ENCODE measurements around the gene KAT2B. TPM values are rescaled to one million over a fixed set of nuclear protein-coding genes. Genes with fewer than 3 reads are reported as not detected.

The KAT2B gene
- total RNA-seq, 1 experiment from 2014 or later, result 3.2 TPM

DNA sequence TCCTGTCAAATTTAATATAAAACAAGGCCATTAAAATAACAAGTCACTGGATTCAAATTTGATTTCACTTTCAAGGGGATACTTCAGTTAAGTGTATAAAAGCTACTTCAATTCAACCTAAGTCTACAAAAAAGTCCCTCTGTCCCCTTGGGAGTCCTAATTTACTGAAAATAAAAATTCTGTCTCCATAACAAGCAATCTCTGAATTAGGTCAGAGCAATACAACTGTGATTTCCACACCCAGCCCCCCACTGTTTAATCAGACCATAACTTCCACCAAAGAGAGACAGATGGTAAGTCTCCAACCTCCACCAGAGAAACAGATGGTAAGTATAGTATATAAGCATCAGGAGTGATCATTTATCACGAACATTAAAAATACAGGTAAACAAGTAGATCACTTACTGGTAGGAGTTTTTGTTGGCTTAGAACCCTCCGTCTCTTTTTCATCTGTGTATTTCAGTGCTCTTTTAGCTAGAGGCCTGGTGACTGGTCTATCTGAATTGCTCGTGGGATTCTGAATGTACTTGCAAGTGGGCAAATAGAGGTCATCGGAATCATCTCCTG lies 133.7 kb downstream of the KAT2B start:
- no peak overlapping the region for H3K27ac ChIP-seq
- H3K4me2 ChIP-seq, result no peak overlapping the region
- H3K36me3 ChIP-seq (ENCODE audit: low read depth), result peaks cover 3% of the 10 kb centered on the region; the same call in 1 of the 2 replicates
- no peaks in the 10 kb centered on the region for H3K4me1 ChIP-seq (replicated peaks; ENCODE audit: insufficient read depth)
- intact Hi-C loops (cut with micrococcal nuclease; ENCODE audit: unreplicated experiment), result no loop called here
- no peaks in the 10 kb centered on the region for H4K20me1 ChIP-seq (ENCODE audit: insufficient read depth)
- TF ChIP-seq EZH2 (IDR thresholded peaks at IDR 0.05; ENCODE audit: low read depth), result no peak
- TF ChIP-seq, protein P1, sequence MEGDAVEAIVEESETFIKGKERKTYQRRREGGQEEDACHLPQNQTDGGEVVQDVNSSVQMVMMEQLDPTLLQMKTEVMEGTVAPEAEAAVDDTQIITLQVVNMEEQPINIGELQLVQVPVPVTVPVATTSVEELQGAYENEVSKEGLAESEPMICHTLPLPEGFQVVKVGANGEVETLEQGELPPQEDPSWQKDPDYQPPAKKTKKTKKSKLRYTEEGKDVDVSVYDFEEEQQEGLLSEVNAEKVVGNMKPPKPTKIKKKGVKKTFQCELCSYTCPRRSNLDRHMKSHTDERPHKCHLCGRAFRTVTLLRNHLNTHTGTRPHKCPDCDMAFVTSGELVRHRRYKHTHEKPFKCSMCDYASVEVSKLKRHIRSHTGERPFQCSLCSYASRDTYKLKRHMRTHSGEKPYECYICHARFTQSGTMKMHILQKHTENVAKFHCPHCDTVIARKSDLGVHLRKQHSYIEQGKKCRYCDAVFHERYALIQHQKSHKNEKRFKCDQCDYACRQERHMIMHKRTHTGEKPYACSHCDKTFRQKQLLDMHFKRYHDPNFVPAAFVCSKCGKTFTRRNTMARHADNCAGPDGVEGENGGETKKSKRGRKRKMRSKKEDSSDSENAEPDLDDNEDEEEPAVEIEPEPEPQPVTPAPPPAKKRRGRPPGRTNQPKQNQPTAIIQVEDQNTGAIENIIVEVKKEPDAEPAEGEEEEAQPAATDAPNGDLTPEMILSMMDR (conservative IDR thresholded peaks at IDR 0.05), result no peak
- POLR2A ChIA-PET (ENCODE audit: unreplicated experiment), result no interaction called here
- no peaks in the 10 kb centered on the region for H3K79me2 ChIP-seq (ENCODE audit: low read depth)
- CTCF ChIA-PET, result no interaction called here
- no peaks in the 10 kb centered on the region for H3K9me2 ChIP-seq (ENCODE audit: insufficient read depth)
- BruUV-seq (replicated peaks), result no TSS peak
- no peak overlapping the region for H3K4me3 ChIP-seq
- DNase-seq, result no peak
- H2AFZ ChIP-seq, result no peak overlapping the region
- no peaks in the 10 kb centered on the region for H3K27me3 ChIP-seq (ENCODE audit: insufficient read depth, low read depth)
- H3F3A ChIP-seq (ENCODE audit: insufficient read depth, low read depth), result no peaks in the 10 kb centered on the region
- no peaks in the 10 kb centered on the region for H3K9me3 ChIP-seq (ENCODE audit: insufficient read depth, low read depth)

DNA sequence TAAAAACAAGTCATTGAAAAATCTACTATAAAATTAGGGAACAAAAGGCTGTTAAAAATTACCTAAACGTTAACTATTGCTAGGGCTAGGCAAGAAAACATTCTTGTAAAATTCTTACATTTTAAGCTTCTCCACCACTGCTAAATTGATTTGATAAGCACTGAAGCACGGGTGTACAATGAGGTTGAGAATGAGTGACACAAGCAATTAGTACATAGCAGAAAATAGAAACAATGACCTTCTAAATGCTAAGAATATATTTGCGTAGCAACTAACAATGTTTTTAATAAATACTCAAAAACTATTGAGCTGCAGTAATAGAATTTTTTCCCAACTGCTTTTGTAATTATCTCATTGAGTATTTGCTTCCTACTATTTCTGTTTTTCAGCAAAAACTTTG lies 141.0 kb downstream of the KAT2B start:
- H3K4me3 ChIP-seq, result no peak overlapping the region
- no TSS peak for BruUV-seq (replicated peaks)
- no peak for DNase-seq
- H2AFZ ChIP-seq, result no peak overlapping the region
- H3K9me2 ChIP-seq (ENCODE audit: insufficient read depth), result no peaks in the 10 kb centered on the region
- POLR2A ChIA-PET (ENCODE audit: unreplicated experiment), result interaction anchor here (0.5 kb wide), 1 partner anchor 31 kb away, joined by 10 read pairs; no protein-coding TSS in a partner anchor
- peaks cover 29% of the 10 kb centered on the region for H3K79me2 ChIP-seq (ENCODE audit: low read depth)
- no peaks in the 10 kb centered on the region for H3K9me3 ChIP-seq (ENCODE audit: insufficient read depth, low read depth)
- intact Hi-C loops (cut with micrococcal nuclease; ENCODE audit: unreplicated experiment), result loop anchor here (10.0 kb wide), 1 partner anchor 236 kb away; the partner anchor contains the start of gene RAB5A
- H3F3A ChIP-seq (ENCODE audit: insufficient read depth, low read depth), result no peaks in the 10 kb centered on the region; the same call in 1 of the 2 replicates
- TF ChIP-seq, protein P1 (conservative IDR thresholded peaks at IDR 0.05), result no peak
- TF ChIP-seq EZH2 (IDR thresholded peaks at IDR 0.05; ENCODE audit: low read depth), result no peak
- peaks cover 14% of the 10 kb centered on the region for H3K4me1 ChIP-seq (replicated peaks; ENCODE audit: insufficient read depth)
- no peak overlapping the region for H3K4me2 ChIP-seq
- CTCF ChIA-PET, result no interaction called here
- H4K20me1 ChIP-seq (ENCODE audit: insufficient read depth), result no peaks in the 10 kb centered on the region
- no peaks in the 10 kb centered on the region; the same call in 1 of the 2 replicates for H3K36me3 ChIP-seq (ENCODE audit: low read depth)
- no peak overlapping the region for H3K27ac ChIP-seq
- H3K27me3 ChIP-seq (ENCODE audit: insufficient read depth, low read depth), result no peaks in the 10 kb centered on the region

DNA sequence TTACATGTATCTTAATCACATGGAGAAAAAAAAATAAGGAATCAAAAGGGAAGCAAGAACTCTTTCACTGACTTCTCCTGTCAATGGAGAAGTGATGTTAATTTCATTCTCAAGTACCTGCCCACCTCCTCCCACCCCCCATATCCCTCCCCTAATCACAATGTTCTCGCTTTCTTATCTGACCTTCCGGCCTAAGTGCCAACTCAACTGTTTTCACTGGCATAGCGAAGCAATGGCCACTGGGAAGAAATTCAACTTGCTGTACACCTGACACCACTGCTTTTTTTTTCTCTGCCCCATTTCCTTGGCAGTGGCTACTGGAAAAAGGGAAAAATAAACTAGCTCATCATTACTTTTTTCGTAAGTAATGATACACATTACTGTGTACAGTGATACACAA lies 142.0 kb downstream of the KAT2B start:
- TF ChIP-seq EZH2 (IDR thresholded peaks at IDR 0.05; ENCODE audit: low read depth), result no peak
- TF ChIP-seq, protein P1 (conservative IDR thresholded peaks at IDR 0.05), result no peak
- H3K9me3 ChIP-seq (ENCODE audit: insufficient read depth, low read depth), result no peaks in the 10 kb centered on the region
- H3K4me2 ChIP-seq, result no peak overlapping the region
- no peaks in the 10 kb centered on the region; the same call in 1 of the 2 replicates for H3K36me3 ChIP-seq (ENCODE audit: low read depth)
- ChIA-PET POLR2A (ENCODE audit: unreplicated experiment) (no interaction called here), CTCF (no interaction called here)
- no peak overlapping the region for H3K27ac ChIP-seq
- intact Hi-C loops (cut with micrococcal nuclease; ENCODE audit: unreplicated experiment), result loop anchor here (10.0 kb wide), 1 partner anchor 237 kb away; the partner anchor contains the start of gene RAB5A
- no peak overlapping the region for H2AFZ ChIP-seq
- no TSS peak for BruUV-seq (replicated peaks)
- no peaks in the 10 kb centered on the region for H4K20me1 ChIP-seq (ENCODE audit: insufficient read depth)
- H3K4me1 ChIP-seq (replicated peaks; ENCODE audit: insufficient read depth), result peaks cover 20% of the 10 kb centered on the region
- DNase-seq, result no peak
- H3K79me2 ChIP-seq (ENCODE audit: low read depth), result peaks cover 29% of the 10 kb centered on the region
- H3F3A ChIP-seq (ENCODE audit: insufficient read depth, low read depth), result peaks cover 9% of the 10 kb centered on the region
- no peaks in the 10 kb centered on the region for H3K27me3 ChIP-seq (ENCODE audit: insufficient read depth, low read depth)
- H3K4me3 ChIP-seq, result no peak overlapping the region
- H3K9me2 ChIP-seq (ENCODE audit: insufficient read depth), result no peaks in the 10 kb centered on the region

All from PC-9 (cell line).